ENCODE measurements around the gene CHRNA3. TPM values are rescaled to one million over a fixed set of nuclear protein-coding genes. Genes with fewer than 3 reads are reported as not detected.

CHRNA3 gene
- total and polyA plus RNA-seq, 12 donors, result 0.04 to 9.2 (median 0.54) TPM; not detected in 4

DNA sequence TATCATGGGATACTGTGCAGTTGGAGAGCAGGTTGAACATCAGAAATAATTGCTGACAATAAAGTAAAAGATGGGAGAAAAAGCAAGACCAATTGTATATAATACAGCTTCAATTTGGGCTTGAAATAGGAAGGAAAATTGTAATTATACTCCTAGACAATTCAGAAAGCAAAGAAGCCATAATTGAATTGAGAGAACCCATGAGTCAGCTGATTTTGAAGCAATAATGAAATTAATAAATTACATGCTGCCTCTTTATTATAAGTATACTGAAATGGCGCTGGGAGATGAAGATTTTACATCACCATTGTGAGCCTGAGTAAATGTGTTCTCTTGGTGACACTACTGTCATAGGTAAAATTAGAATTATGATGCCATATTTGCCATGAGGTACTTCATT is 23.2 kb downstream of the CHRNA3 start:
- DNase-seq (no peak), ATAC-seq (no peak)
- WGBS, 2 donors, result 91 to 98% methylated on average over 1 of the region's 1 CpG
- Histone ChIP-seq H3K27me3 (no peaks in the 10 kb centered on the region), H3K4me3 (no peak overlapping the region), H3K4me1 (no peaks in the 10 kb centered on the region), H3K9me3 (no peaks in the 10 kb centered on the region), H3K27ac (no peak overlapping the region), H3K36me3 (no peaks in the 10 kb centered on the region)
- TF ChIP-seq CTCF (IDR thresholded peaks at IDR 0.05), result no peak
- intact Hi-C loops (cut with DNase I), result no loop called here

GRCh38 chr15:78574944-78575343 is 45.9 kb downstream of the CHRNA3 start:
- TF ChIP-seq CTCF (IDR thresholded peaks at IDR 0.05), result no peak
- 86 to 94% methylated on average over 1 of the region's 1 CpG for WGBS, 2 donors
- no peak for DNase-seq
- Histone ChIP-seq H3K27me3 (peaks cover 0 to 8% (median under 1%) of the 10 kb centered on the region in 7 donors), H3K4me1 (peaks cover 0 to 7% (median 0%) of the 10 kb centered on the region in 9 donors), H3K9me3 (no peaks in the 10 kb centered on the region), H3K36me3 (no peaks in the 10 kb centered on the region), H3K27ac (no peak overlapping the region), H3K4me3 (no peak overlapping the region)
- intact Hi-C loops (cut with DNase I), result no loop called here
- ATAC-seq, result no peak

- no peaks in the 10 kb centered on the region for H3K36me3 ChIP-seq
- intact Hi-C loops (cut with DNase I), result no loop called here
- DNase-seq (no peak), ATAC-seq (no peak)
- H3K27ac ChIP-seq, result no peak overlapping the region
- no peak overlapping the region for H3K4me3 ChIP-seq
- 62 to 89% methylated on average over 4 of the region's 4 CpGs for WGBS, 2 donors
- H3K9me3 ChIP-seq, result no peaks in the 10 kb centered on the region
- peaks cover 0 to 7% (median 0%) of the 10 kb centered on the region in 9 donors for H3K4me1 ChIP-seq
- no peak for TF ChIP-seq CTCF (IDR thresholded peaks at IDR 0.05)
- H3K27me3 ChIP-seq, result peaks cover 0 to 20% (median 3%) of the 10 kb centered on the region in 7 donors
These were observed 47.4 kb downstream of the CHRNA3 start for GRCh38 chr15:78573416-78573815.

GRCh38 chr15:78571382-78571781 is 49.4 kb downstream of the CHRNA3 start:
- intact Hi-C loops (cut with DNase I), result no loop called here
- 84% methylated on average over 4 of the region's 4 CpGs for WGBS, 2 donors
- DNase-seq (no peak), ATAC-seq (no peak)
- H3K36me3 ChIP-seq, result no peaks in the 10 kb centered on the region
- TF ChIP-seq CTCF (IDR thresholded peaks at IDR 0.05), result no peak
- no peak overlapping the region for H3K27ac ChIP-seq
- H3K27me3 ChIP-seq, result peaks cover 0 to 31% (median 14%) of the 10 kb centered on the region in 7 donors
- peaks cover 0 to 8% (median 1%) of the 10 kb centered on the region in 9 donors for H3K4me1 ChIP-seq
- H3K4me3 ChIP-seq, result no peak overlapping the region
- H3K9me3 ChIP-seq, result no peaks in the 10 kb centered on the region

Data from heart right ventricle (tissue), 16 donors.